ENCODE measurements around the gene SPPL2B.

DNA sequence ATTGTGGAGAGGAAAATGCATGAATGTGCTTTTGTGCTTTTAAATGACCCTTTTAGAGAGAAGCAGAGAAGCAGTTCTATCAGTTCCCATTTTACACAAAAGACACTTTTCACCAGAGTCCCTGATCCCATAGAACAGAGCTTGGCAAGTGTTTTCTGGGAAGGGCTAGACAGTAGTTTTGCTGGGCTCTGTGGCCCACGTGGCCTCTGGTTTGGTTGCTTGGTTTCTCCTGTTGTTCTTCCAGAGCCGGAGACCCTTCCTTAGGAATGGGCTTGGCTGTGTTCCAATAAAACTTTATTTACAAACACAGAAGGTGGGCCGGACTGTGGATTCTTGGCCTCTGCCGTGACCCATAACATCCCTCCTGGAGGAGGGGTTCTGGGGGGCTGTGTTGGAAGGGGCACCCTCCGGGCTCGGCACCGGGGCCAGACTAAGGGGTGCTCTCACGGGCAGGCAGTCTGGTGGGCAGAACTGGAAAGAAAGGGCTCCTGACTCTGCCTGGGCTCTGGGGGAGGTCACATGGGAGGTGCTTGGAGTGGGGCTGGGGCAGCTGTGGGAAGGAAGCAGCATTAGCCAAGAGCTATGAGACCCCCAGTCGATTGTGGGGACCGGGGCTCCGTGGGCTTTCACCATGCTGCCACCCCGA lies 3.2 kb downstream of the SPPL2B start:
- TF ChIP-seq POLR2A (conservative IDR thresholded peaks at IDR 0.05) (no peak), U2AF1 (optimal IDR thresholded peaks at IDR 0.05; ENCODE audit: low read depth, low read length) (no peak), FOS (IDR thresholded peaks at IDR 0.05; ENCODE audit: extremely low read depth, insufficient read length) (no peak), ZNF175 (CRISPR knock-in tag; IDR thresholded peaks at IDR 0.05; ENCODE audit: low read depth) (no peak), RNF2 (IDR thresholded peaks at IDR 0.05) (no peak), FOXJ2 (tag; IDR thresholded peaks at IDR 0.05) (no peak)

Measured in K562 (cell line).